Measurements from ENCODE around the gene R3HDM2. TPM values are rescaled to one million over a fixed set of nuclear protein-coding genes. Genes with fewer than 3 reads are reported as not detected.
"Not testable (repeated sequence)": the region's sequence is repeated elsewhere in the genome, so short reads cannot be mapped to it uniquely, and the experiment has no call there.

R3HDM2 gene
- polyA plus RNA-seq, 1 donor from 2014 or later = 19.2 TPM

DNA sequence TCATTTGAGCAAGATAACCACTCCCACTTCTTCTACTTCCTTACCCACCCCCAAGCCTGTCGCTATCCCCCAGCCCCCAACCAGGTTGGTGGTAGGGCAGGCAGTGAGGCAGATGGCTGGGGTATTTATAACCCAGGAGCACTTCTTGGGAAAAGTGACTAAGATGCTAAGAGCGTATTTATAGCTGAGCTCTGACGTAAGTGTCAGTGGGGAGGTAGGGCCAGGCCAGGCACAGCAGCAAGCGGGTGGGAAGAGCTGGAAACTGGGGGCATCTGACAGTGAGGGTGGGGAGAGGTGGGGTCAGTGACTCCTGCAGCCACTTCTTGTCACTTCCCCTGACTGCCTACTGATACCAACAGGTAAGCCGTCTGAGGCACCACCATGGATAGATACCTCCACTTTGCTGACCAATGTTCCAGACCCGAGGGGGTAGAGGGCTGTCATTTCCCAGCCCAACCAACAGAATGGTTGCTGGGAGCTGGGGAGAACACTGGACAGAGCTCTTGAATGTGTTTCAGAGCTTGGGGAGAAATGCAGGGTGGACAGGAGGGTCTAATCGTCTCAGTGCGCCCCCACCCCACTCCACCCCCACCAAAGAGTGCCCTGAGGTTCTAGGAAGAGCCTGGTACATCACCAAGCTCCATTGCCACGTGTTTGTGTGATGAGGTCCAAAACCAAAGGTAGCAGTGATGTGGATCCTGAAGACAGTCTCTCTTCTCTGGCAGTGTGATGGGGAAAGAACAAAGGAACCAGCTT lies 21.5 kb upstream of the R3HDM2 start:
- no peaks in the 10 kb centered on the region for H3K9me3 Mint-ChIP-seq
- peaks cover 1% of the 10 kb centered on the region for H3K36me3 Mint-ChIP-seq
- H3K4me1 Mint-ChIP-seq = peaks cover 0 to 8% (median 5%) of the 10 kb centered on the region in 3 donors
- peaks cover 6% of the 10 kb centered on the region for H3K27me3 Mint-ChIP-seq
- H3K4me3 Mint-ChIP-seq = peak overlapping the region in 1 of 4 donors; percentile 37
- peak overlapping the region in 1 of 3 donors; percentile 40 for H3K27ac Mint-ChIP-seq

DNA sequence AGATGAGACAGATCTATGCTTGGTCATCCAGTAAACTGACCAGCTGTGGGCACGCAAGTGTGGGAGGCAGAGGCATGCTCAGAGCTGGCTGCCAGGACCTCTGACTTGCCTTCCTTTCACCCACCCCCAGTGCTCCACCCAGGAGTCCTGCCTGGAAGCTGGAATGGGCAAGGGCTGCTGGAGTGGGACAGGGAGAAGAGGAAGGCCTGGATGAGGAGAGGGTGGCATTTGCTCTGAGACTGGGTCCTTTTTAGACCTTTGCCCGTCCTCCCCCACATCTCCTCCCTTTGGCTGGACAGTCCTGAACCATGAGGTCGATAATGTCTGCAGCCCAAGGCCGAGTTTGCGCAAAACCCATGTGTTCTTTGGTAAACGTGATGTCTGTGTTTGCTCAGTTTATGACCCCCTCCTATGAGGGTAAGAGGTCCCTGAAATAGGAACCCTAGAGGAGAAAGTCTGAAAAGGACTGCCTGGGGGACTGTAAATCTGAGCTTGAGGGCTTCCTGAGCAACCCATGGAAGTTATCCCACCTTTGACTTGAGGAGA lies 20.5 kb upstream of the R3HDM2 start:
- Mint-ChIP-seq H3K4me1 (peaks cover 0 to 8% (median 5%) of the 10 kb centered on the region in 3 donors), H3K36me3 (peaks cover 4% of the 10 kb centered on the region), H3K27ac (no peak overlapping the region), H3K27me3 (peaks cover 6% of the 10 kb centered on the region), H3K9me3 (no peaks in the 10 kb centered on the region), H3K4me3 (no peak overlapping the region)

DNA sequence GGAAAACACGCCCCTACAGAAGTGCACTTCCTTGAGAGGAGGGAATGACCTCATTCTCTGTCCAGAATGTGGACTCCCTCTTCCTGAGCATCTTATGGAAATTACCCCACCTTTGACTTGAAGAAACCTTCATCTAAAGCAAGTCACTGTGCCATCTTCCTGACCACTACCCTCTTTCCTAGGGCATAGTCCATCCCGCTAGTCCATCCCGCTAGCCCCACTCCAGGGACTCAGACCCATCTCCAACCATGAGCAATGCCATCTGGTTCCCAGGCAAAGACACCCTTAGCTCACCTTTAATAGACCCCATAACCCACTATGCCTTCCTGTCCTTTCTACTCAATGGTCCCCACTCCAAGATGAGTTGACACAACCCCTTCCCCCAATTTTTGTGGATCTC lies 19.2 kb upstream of the R3HDM2 start:
- H3K4me1 Mint-ChIP-seq = peaks cover 2 to 3% (median 3%) of the 10 kb centered on the region in 3 donors
- H3K27ac Mint-ChIP-seq = no peak overlapping the region
- no peaks in the 10 kb centered on the region for H3K9me3 Mint-ChIP-seq
- H3K4me3 Mint-ChIP-seq = no peak overlapping the region
- peaks cover 4% of the 10 kb centered on the region for H3K36me3 Mint-ChIP-seq
- H3K27me3 Mint-ChIP-seq = peaks cover 6% of the 10 kb centered on the region

- Mint-ChIP-seq H3K27me3 (peaks cover 6% of the 10 kb centered on the region), H3K9me3 (no peaks in the 10 kb centered on the region), H3K27ac (no peak overlapping the region), H3K36me3 (peaks cover 4% of the 10 kb centered on the region), H3K4me3 (no peak overlapping the region), H3K4me1 (peaks cover 0 to 5% (median 3%) of the 10 kb centered on the region in 3 donors)
Observed at GRCh38 chr12:57449375-57449774, 18.5 kb upstream of the R3HDM2 start.

GRCh38 chr12:57448669-57449068 lies 17.8 kb upstream of the R3HDM2 start:
- Mint-ChIP-seq H3K36me3 (peaks cover 4% of the 10 kb centered on the region), H3K9me3 (no peaks in the 10 kb centered on the region), H3K27me3 (peaks cover 6% of the 10 kb centered on the region)

GRCh38 chr12:57446292-57446960 lies 15.6 kb upstream of the R3HDM2 start:
- peaks cover 3 to 5% (median 4%) of the 10 kb centered on the region in 3 donors for H3K9me3 Mint-ChIP-seq
- H3K27ac Mint-ChIP-seq = no peak overlapping the region
- peaks cover 0 to 5% (median 3%) of the 10 kb centered on the region in 3 donors for H3K4me1 Mint-ChIP-seq
- H3K36me3 Mint-ChIP-seq = peaks cover 4% of the 10 kb centered on the region
- peak overlapping the region in 1 of 4 donors; percentile 21 for H3K4me3 Mint-ChIP-seq
- H3K27me3 Mint-ChIP-seq = peaks cover 3% of the 10 kb centered on the region

More at GRCh38 chr12:57448669-57449068, 17.8 kb upstream of the R3HDM2 start:
- Mint-ChIP-seq H3K27ac (no peak overlapping the region), H3K4me1 (peaks cover 0 to 5% (median 3%) of the 10 kb centered on the region in 3 donors), H3K4me3 (no peak overlapping the region)

GRCh38 chr12:57444744-57445143 lies 13.9 kb upstream of the R3HDM2 start:
- peaks cover 3% of the 10 kb centered on the region for H3K36me3 Mint-ChIP-seq
- no peak overlapping the region for H3K4me3 Mint-ChIP-seq

DNA sequence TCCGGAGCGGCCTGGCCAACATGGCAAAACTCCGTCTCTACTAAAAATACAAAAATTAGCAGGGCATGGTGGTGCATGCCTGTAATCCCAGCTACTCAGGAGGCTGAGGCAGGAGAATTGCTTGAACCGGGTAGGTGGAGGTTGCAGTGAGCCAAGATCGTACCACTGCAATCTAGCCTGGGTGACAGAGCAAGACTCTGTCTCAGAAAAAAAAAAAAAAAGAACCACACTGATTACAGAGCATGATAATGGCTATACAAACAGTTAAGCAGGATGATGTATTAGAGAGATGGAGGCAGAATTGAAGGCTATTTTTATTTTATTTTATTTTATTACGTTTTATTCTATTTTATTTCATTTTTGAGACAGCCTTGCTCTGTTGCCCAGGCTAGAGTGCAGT lies 13.5 kb upstream of the R3HDM2 start:
- H3K9me3 Mint-ChIP-seq, H3K27ac Mint-ChIP-seq, H3K4me1 Mint-ChIP-seq, H3K36me3 Mint-ChIP-seq, H3K27me3 Mint-ChIP-seq, H3K4me3 Mint-ChIP-seq: not testable (repeated sequence)

More at GRCh38 chr12:57444744-57445143, 13.9 kb upstream of the R3HDM2 start:
- Mint-ChIP-seq H3K9me3 (peaks cover 4 to 5% (median 5%) of the 10 kb centered on the region in 3 donors), H3K4me1 (peaks cover 0 to 5% (median 3%) of the 10 kb centered on the region in 3 donors), H3K27ac (no peak overlapping the region), H3K27me3 (peaks cover 4% of the 10 kb centered on the region)

- Mint-ChIP-seq H3K27me3 (peaks cover 4% of the 10 kb centered on the region), H3K4me1 (peaks cover 0 to 5% (median 3%) of the 10 kb centered on the region in 3 donors), H3K4me3 (no peak overlapping the region), H3K36me3 (peaks cover 3% of the 10 kb centered on the region), H3K27ac (no peak overlapping the region), H3K9me3 (peaks cover 4 to 5% (median 5%) of the 10 kb centered on the region in 3 donors)
Observed at GRCh38 chr12:57441846-57442427, 11.1 kb upstream of the R3HDM2 start.

- H3K36me3 Mint-ChIP-seq, H3K4me1 Mint-ChIP-seq, H3K27me3 Mint-ChIP-seq, H3K27ac Mint-ChIP-seq, H3K4me3 Mint-ChIP-seq, H3K9me3 Mint-ChIP-seq: not testable (repeated sequence)
Observed at GRCh38 chr12:57441393-57441792, 10.6 kb upstream of the R3HDM2 start.

DNA sequence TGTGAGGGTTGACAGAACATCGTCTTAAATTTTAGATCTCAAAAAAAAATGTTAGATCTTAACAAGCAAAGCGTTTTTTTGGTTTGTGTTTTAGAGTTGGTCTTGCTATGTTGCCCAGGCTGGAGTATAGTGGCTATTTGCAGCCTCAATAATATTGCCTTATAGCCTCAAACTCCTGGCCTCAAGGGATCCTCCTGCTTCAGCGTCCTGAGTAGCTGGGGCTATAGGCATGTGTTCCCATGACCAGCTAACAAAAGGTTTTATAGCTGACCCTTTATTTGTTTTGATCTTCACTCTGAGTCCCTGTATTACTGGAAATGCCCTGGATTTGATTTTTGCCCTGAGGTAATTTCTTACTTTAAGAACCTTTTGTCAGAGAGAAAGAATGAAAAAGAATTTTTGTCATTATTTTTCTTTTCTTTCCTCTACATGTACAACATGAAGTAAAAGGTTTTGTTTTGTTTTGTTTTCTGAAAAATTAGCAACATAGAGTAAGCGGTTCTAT lies 9.0 kb upstream of the R3HDM2 start:
- H3K4me3 Mint-ChIP-seq = no peak overlapping the region
- peaks cover 4 to 5% (median 5%) of the 10 kb centered on the region in 3 donors for H3K9me3 Mint-ChIP-seq
- peaks cover 0 to under 1% (median 0%) of the 10 kb centered on the region in 3 donors for H3K4me1 Mint-ChIP-seq
- peaks cover 4% of the 10 kb centered on the region for H3K27me3 Mint-ChIP-seq
- H3K36me3 Mint-ChIP-seq = no peaks in the 10 kb centered on the region
- no peak overlapping the region for H3K27ac Mint-ChIP-seq

GRCh38 chr12:57438400-57438799 lies 7.6 kb upstream of the R3HDM2 start:
- no peak overlapping the region for H3K4me3 Mint-ChIP-seq
- no peak overlapping the region for H3K27ac Mint-ChIP-seq
- no peaks in the 10 kb centered on the region for H3K36me3 Mint-ChIP-seq
- H3K4me1 Mint-ChIP-seq = no peaks in the 10 kb centered on the region
- peaks cover 4 to 5% (median 5%) of the 10 kb centered on the region in 3 donors for H3K9me3 Mint-ChIP-seq
- H3K27me3 Mint-ChIP-seq = peaks cover 4% of the 10 kb centered on the region

DNA sequence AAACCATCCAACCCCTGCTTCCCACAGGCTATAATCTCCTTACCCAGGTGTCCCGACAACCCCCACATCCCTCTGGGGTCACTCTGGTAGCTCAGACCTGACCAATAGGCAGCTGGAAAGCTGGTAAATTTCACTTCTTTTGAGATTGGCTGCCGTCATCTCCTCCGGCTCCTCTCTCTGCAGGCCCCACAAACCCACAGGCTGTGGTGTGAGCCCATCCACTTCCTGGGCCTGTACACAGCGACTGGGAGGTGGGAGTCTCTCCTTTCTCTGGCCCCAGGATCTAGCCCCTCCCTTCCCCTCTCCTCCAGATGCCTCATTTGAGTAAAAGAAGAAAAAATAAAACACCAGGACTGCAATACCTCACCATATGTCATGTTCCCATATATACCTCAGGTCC lies 4.5 kb upstream of the R3HDM2 start:
- H3K27ac Mint-ChIP-seq = peak overlapping the region in 2 of 3 donors; percentile 67 to 92
- no peaks in the 10 kb centered on the region for H3K36me3 Mint-ChIP-seq
- H3K9me3 Mint-ChIP-seq = no peaks in the 10 kb centered on the region
- H3K27me3 Mint-ChIP-seq = no peaks in the 10 kb centered on the region
- H3K4me1 Mint-ChIP-seq = peaks cover 7 to 10% (median 8%) of the 10 kb centered on the region in 3 donors
- H3K4me3 Mint-ChIP-seq = peak overlapping the region in 1 of 4 donors; percentile 81

GRCh38 chr12:57434517-57435223 lies 3.8 kb upstream of the R3HDM2 start, which contains the start of gene INHBC:
INHBC (plus strand) TSS chr12:57434784; CDS start chr12:57434887, 103 bp downstream.
- peak within 1 kb of the TSS in 2 of 3 donors; percentile 67 to 92 for H3K27ac Mint-ChIP-seq
- peaks cover 12 to 15% (median 12%) of the 10 kb centered on the region in 3 donors for H3K4me1 Mint-ChIP-seq
- no peaks in the 10 kb centered on the region for H3K36me3 Mint-ChIP-seq
- H3K4me3 Mint-ChIP-seq = peak within 1 kb of the TSS in 2 of 4 donors; percentile 54 to 81
- H3K9me3 Mint-ChIP-seq = no peaks in the 10 kb centered on the region
- H3K27me3 Mint-ChIP-seq = no peaks in the 10 kb centered on the region

Measured in IgD-negative memory B cell (primary cell).